Measurements from ENCODE around the gene ERC2.

Gene ERC2

DNA sequence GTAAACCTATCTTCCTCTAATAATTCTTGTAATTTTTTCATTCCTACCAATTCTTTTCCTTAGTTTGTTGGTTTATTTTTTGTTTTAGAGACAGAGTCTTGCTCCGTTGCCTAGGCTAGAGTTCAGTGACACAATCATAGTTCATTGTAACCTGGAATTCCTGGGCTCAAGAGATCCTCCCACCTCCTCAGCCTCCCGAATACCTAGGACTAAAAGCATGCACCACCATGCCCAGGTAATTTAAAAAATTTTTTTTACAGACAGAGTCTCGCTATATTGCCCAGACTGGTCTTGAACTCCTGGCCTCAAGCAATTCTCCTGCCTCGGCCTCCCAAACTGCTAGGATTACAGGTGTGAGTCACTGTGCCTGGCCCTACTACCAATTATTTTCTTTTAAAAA lies 220.2 kb downstream of the ERC2 start:
- no peak overlapping the region for H3K4me3 Mint-ChIP-seq
- H3K36me3 Mint-ChIP-seq = no peaks in the 10 kb centered on the region
- H3K27ac Mint-ChIP-seq = no peak overlapping the region
- H3K27me3 Mint-ChIP-seq = peaks cover 2% of the 10 kb centered on the region
- H3K4me1 Mint-ChIP-seq (ENCODE audit: low read depth) = no peaks in the 10 kb centered on the region
- H3K9me3 Mint-ChIP-seq (ENCODE audit: low read depth) = no peaks in the 10 kb centered on the region

DNA sequence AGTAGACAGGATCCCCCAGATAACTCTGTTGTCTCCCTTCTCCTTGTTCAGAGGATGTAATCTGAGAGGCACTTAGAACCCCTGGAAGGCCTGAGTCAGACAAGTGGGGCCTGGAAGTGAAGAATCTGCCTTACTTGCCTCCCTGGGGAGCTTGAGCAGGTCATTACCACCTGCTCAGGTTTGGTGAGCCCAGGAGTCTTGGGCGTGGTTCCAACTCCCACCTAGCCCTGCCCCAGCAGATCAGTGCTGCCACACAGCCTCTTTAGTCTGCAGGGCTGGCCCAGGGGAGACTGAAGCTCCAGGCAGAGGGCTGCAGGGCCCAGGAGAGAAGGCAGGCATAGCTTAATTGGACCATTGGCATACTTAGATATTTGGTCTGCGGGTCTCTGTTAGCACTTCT lies 230.0 kb downstream of the ERC2 start:
- H3K4me1 Mint-ChIP-seq (ENCODE audit: low read depth) = no peaks in the 10 kb centered on the region
- H3K27me3 Mint-ChIP-seq = peaks cover 2% of the 10 kb centered on the region
- H3K9me3 Mint-ChIP-seq (ENCODE audit: low read depth) = no peaks in the 10 kb centered on the region
- H3K27ac Mint-ChIP-seq = no peak overlapping the region
- H3K4me3 Mint-ChIP-seq = no peak overlapping the region
- H3K36me3 Mint-ChIP-seq = no peaks in the 10 kb centered on the region

DNA sequence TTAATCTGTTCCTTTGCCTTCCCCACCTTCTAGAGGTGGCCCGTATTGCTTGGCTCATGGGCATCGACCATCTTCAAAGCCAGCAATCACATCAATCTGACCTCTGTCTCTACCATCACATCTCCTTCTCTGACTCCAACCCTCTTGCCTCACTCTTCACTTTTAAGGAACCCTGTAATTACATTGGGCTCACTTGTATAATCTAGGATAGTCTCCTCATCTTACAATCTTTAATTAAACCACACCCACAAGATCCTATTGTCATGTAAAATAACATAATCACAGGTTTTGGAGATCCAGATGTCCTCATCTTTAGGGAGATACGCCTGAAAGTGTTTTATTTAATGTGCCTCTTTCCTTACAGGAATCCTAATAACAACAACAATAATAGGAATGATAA lies 234.5 kb downstream of the ERC2 start:
- H3K27me3 Mint-ChIP-seq = peaks cover 5% of the 10 kb centered on the region
- H3K27ac Mint-ChIP-seq = no peak overlapping the region
- no peaks in the 10 kb centered on the region for H3K4me1 Mint-ChIP-seq (ENCODE audit: low read depth)
- no peaks in the 10 kb centered on the region for H3K36me3 Mint-ChIP-seq
- no peaks in the 10 kb centered on the region for H3K9me3 Mint-ChIP-seq (ENCODE audit: low read depth)
- no peak overlapping the region for H3K4me3 Mint-ChIP-seq

DNA sequence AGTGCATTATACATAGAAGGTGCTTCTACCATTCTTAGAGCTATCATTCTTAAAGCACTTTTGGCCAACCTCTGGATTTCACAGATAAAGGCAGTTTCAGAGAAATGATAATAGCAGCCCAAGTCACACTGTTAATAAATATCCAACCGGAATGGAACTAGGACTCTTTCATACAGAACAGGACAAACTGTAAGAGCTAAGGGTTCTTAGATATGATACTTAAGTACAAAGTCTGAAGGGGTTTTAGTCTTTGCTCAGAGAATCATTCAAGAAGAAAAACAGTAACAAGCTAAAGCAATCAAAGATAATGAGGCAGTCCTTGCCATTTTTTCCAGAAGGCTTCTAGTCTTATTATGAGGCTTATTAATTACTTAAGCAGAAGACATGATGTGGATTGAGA lies 239.0 kb downstream of the ERC2 start:
- Mint-ChIP-seq H3K9me3 (ENCODE audit: low read depth) (no peaks in the 10 kb centered on the region), H3K4me1 (ENCODE audit: low read depth) (no peaks in the 10 kb centered on the region), H3K27ac (no peak overlapping the region), H3K27me3 (peaks cover 5% of the 10 kb centered on the region), H3K36me3 (no peaks in the 10 kb centered on the region), H3K4me3 (no peak overlapping the region)

DNA sequence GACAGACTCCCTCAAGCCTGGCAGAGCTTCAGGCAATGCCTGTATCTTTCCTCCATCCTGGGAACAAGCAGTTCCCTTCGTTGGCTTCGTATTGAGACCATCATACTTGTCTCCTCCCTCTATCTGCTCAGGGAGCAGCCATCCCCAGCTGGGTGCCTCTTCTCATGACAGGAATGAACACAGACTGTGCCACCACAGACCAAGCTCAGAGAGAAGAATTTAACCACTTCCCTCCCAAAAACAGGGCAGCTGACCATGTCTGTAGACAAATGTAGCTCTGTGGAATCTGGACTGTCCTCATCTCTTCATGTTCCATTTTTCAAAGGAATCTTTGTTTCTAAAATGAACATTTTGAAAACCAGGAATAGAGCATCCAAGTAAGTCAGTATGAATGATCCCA lies 245.4 kb downstream of the ERC2 start:
- no peaks in the 10 kb centered on the region for H3K9me3 Mint-ChIP-seq (ENCODE audit: low read depth)
- no peaks in the 10 kb centered on the region for H3K36me3 Mint-ChIP-seq
- no peak overlapping the region for H3K4me3 Mint-ChIP-seq
- H3K27ac Mint-ChIP-seq = no peak overlapping the region
- H3K4me1 Mint-ChIP-seq (ENCODE audit: low read depth) = no peaks in the 10 kb centered on the region
- H3K27me3 Mint-ChIP-seq = no peaks in the 10 kb centered on the region

DNA sequence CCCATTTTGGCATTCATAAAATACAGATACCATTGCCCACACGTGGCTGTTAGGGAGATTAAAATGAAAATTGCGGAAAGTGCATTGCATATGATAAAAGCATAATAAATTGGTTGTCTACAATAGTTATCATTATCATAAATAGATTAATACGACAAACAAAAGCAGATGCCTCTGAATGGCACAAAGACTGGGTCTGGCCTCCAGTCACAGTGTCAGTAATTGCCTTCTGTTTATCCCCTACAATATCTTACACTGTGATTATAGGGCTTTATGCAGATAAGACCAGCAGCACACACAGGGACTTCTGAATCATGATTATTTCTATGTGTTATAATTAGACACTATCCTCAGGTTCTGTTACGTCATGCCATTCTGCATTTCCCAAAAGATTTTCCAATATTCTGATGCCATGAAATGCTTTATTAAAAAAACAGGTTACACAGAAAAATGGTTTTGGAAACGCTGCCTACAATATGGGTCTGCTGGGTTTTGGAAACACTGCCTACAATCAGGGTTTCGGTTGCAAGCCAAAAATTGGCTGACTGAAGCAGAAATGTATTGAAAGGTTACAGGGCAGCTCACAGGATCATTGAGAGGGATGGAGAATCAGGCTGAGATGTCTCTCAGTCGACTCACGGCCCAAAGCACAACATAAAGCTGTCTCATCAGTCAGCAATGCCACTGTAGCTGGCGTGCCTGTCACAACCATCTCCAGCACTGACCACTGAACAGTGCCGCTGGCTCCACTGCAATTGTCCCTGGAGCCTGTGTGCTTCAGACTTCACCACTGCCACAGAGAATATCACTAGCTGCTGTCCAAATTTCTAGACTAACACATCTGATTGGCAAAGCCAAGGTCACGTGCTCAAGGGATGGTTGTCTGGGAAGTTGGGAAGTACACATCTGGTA lies 248.1 kb downstream of the ERC2 start:
- no peak overlapping the region for H3K27ac Mint-ChIP-seq
- H3K9me3 Mint-ChIP-seq (ENCODE audit: low read depth) = no peaks in the 10 kb centered on the region
- no peak overlapping the region for H3K4me3 Mint-ChIP-seq
- H3K27me3 Mint-ChIP-seq = no peaks in the 10 kb centered on the region
- no peaks in the 10 kb centered on the region for H3K4me1 Mint-ChIP-seq (ENCODE audit: low read depth)
- no peaks in the 10 kb centered on the region for H3K36me3 Mint-ChIP-seq

DNA sequence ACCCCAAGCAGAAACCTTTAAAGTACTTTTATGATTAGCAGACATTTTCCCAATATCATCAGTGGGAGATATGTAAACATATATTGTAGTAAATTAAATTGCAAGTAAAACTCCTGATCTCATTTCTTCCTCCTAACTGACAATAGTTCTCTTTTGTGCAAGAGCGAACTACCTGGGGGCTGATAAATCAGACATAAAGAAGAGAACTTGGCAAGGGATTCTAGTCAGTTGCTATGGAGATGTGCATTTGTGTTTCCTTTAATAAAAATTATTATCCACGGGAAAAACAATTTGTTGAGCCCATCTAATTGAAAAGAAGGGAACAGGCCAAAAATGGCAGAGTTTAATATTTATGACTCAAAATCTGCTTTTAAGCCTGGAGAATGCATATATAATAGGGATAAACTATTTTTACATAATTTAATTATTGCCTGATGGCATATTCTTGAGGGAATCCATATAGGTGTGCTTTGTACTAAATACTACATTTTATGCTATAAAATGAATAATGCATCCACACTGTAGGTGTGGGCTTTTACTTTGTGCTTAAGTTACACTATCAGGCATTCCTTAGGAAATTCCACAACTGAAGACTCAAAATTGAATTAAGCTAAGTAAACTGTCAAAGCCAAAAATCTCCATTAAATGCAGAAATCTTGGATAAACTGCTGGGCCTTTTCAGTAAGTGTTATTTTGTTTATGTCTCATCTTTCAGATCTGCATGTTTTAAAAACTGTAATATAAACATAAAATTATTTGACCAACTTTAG lies 258.1 kb downstream of the ERC2 start:
- Mint-ChIP-seq H3K4me3 (no peak overlapping the region), H3K4me1 (ENCODE audit: low read depth) (no peaks in the 10 kb centered on the region), H3K27ac (no peak overlapping the region), H3K27me3 (peaks cover 6% of the 10 kb centered on the region), H3K36me3 (no peaks in the 10 kb centered on the region), H3K9me3 (ENCODE audit: low read depth) (peaks cover 9% of the 10 kb centered on the region)

DNA sequence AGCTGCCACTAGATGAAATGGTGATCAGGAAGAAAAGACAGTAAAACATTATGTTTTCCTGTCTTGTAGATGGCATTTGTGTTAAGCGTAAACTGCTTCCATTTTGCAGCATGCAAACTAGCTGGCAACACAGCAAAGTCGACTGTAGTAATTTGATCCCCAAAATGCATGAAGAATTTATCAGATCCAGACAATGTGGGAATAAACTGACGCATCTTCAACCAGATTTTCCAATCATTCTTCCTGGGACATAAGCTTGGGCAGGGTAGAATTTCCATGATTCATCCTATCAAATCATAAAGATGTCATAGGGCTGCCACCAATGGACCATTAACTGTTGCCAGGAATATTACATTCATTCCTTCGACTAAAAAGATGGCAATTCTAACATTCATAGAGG lies 260.3 kb downstream of the ERC2 start:
- H3K27ac Mint-ChIP-seq = no peak overlapping the region
- H3K4me1 Mint-ChIP-seq (ENCODE audit: low read depth) = no peaks in the 10 kb centered on the region
- H3K9me3 Mint-ChIP-seq (ENCODE audit: low read depth) = peaks cover 9% of the 10 kb centered on the region
- H3K36me3 Mint-ChIP-seq = no peaks in the 10 kb centered on the region
- no peak overlapping the region for H3K4me3 Mint-ChIP-seq
- peaks cover 6% of the 10 kb centered on the region for H3K27me3 Mint-ChIP-seq

DNA sequence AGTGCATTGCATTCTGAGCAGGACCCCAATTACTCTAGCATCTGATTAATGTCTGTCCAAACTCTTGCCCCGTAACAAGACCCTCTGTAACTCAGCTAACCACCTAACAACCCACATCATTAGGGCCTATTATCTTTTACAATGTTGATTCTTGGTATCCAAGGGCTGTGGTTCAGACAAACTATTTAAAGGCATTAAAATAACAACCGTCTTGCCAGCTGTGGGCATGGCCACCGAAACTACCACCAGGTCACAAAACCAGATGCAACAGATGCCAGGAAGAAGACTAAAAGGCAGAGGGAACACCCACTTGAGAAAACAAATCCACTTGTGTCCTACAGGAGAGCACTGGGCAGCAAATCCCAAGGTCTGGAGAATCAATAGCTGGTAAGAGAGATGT lies 262.9 kb downstream of the ERC2 start:
- Mint-ChIP-seq H3K27ac (no peak overlapping the region), H3K4me3 (no peak overlapping the region), H3K27me3 (peaks cover 4% of the 10 kb centered on the region), H3K9me3 (ENCODE audit: low read depth) (no peaks in the 10 kb centered on the region), H3K4me1 (ENCODE audit: low read depth) (no peaks in the 10 kb centered on the region), H3K36me3 (no peaks in the 10 kb centered on the region)

DNA sequence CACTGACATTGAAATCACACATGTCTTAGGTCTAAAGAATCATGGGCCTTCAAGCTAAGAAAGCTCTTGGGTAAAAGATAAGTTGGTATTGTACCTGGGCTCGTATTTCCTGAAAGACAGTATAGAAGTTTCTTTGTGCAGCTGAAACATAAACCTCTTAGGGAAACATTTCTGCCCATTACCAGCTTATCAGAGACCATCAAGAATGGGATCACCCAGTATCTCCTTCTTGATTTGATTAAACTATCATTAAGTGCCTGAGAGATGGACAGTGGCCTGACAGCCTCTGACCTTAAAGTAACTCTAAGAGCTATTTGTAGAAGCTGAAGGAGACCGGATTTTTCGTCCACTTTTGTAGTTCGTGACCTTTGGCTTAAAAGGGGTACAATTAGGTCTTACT lies 265.3 kb downstream of the ERC2 start:
- H3K27ac Mint-ChIP-seq = no peak overlapping the region
- H3K9me3 Mint-ChIP-seq (ENCODE audit: low read depth) = no peaks in the 10 kb centered on the region
- no peaks in the 10 kb centered on the region for H3K36me3 Mint-ChIP-seq
- H3K4me1 Mint-ChIP-seq (ENCODE audit: low read depth) = no peaks in the 10 kb centered on the region
- no peak overlapping the region for H3K4me3 Mint-ChIP-seq
- no peaks in the 10 kb centered on the region for H3K27me3 Mint-ChIP-seq

DNA sequence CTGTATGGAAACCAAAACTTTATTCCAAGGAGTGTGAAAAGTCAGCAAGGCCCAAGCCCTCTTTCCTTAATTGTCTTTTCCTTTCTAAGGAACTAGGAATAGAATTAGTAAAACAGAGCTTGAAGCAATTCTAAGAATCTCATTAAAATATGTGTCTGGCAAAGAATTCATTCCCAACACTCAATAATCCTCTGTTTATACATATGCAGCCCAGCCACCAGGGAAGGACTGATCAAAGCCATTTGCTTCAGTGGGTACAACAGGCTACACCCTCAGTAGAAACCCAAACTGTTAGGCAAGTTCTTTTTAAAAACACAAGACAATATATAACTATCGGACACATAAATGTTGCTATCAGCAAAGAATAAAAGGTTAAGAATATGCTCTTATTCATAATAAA lies 266.9 kb downstream of the ERC2 start:
- no peaks in the 10 kb centered on the region for H3K27me3 Mint-ChIP-seq
- H3K9me3 Mint-ChIP-seq (ENCODE audit: low read depth) = no peaks in the 10 kb centered on the region
- H3K36me3 Mint-ChIP-seq = no peaks in the 10 kb centered on the region
- no peak overlapping the region for H3K27ac Mint-ChIP-seq
- no peaks in the 10 kb centered on the region for H3K4me1 Mint-ChIP-seq (ENCODE audit: low read depth)
- H3K4me3 Mint-ChIP-seq = no peak overlapping the region

DNA sequence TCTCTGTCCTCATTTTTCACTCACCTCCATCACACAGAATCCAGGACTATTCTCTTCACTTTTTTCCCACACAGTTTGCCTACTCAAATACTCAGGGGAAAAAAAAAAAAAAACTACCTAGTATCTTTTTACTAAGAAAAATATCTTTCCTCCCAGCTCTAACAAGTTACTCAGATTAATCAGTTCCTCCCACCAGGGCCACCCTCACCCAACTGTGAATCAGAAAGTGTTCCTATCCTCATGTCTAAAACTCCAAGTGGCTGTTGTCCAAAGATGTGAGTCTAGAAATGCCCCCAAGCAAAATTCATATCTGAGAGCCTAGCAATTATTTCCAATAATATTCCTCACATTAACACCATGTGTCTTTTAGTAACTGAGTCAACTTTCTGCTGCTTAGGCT lies 268.0 kb downstream of the ERC2 start:
- H3K27ac Mint-ChIP-seq = no peak overlapping the region
- H3K4me3 Mint-ChIP-seq = no peak overlapping the region
- H3K4me1 Mint-ChIP-seq (ENCODE audit: low read depth) = no peaks in the 10 kb centered on the region
- H3K27me3 Mint-ChIP-seq = no peaks in the 10 kb centered on the region
- no peaks in the 10 kb centered on the region for H3K36me3 Mint-ChIP-seq
- no peaks in the 10 kb centered on the region for H3K9me3 Mint-ChIP-seq (ENCODE audit: low read depth)

DNA sequence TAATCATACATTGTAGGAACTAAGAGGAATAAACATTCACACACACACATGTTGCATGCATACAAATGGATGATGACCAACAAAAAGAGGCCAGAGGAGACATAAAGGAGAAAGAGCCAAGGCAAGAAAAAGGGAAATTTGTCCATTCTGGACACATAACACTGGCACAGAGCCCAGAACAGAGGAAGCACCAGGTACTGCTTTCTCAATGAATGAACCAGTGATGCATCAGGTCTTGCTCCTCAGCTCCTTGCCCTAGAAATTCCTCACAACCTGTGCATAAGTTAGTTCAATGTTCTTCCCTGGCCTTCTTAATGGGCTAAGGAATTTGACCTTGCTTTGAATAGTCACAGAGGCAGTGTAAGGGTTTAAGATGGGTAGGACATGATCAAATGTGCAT lies 270.3 kb downstream of the ERC2 start:
- H3K27me3 Mint-ChIP-seq = no peaks in the 10 kb centered on the region
- no peaks in the 10 kb centered on the region for H3K9me3 Mint-ChIP-seq (ENCODE audit: low read depth)
- no peaks in the 10 kb centered on the region for H3K4me1 Mint-ChIP-seq (ENCODE audit: low read depth)
- no peak overlapping the region for H3K27ac Mint-ChIP-seq
- H3K36me3 Mint-ChIP-seq = no peaks in the 10 kb centered on the region
- H3K4me3 Mint-ChIP-seq = no peak overlapping the region

DNA sequence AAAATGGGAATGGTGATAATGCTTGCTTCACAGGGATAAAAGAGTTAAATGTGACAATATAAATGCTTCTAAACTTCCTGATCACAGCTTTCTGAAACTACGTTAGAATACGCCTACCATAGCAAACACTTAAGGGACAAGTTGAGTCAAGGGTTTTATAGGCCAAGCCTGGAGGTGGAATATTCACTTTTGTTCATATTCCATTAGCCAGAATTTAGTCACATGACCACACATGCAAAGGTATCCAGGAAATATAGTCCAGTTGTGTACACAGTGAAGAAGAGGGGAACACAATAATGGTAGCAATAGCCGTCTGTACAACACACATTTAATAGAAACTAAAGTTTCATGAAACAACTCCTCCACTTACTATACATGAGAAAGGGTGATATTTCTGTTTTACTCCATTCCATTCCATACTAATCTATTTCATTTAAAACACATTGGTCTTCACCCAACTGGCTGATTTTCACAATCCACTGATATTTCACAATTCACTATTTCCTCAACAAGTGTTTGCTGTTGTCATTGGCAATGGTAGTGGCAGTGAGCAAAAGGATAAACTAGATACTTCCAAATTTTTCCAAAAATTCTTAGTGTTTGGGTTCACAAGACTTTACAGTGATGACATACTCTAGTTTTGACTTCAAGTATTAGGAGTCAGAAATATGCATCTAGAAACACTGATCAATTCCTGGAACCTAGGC lies 270.9 kb downstream of the ERC2 start:
- H3K9me3 Mint-ChIP-seq (ENCODE audit: low read depth) = no peaks in the 10 kb centered on the region
- H3K4me1 Mint-ChIP-seq (ENCODE audit: low read depth) = no peaks in the 10 kb centered on the region
- no peak overlapping the region for H3K27ac Mint-ChIP-seq
- H3K4me3 Mint-ChIP-seq = no peak overlapping the region
- H3K36me3 Mint-ChIP-seq = no peaks in the 10 kb centered on the region
- no peaks in the 10 kb centered on the region for H3K27me3 Mint-ChIP-seq

DNA sequence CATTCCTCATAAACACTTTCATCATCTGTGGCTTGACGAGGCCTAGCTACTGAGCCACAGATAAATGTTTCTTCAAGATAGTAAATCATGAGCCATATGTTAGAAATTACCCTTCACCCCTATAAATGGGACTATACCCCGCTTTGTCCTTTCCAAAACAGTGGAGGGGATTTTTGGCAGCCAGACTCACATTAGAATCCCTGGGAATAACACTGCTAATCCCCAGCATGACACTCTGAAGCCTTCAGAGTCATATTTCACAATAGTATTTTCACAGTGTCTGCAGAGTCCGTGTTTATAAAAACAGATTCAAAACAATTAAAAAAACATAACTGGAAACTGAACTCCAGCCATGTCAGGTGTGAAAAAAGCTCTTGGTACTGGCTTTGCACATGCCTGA lies 271.6 kb downstream of the ERC2 start:
- Mint-ChIP-seq H3K4me3 (no peak overlapping the region), H3K27ac (no peak overlapping the region), H3K27me3 (peaks cover 2% of the 10 kb centered on the region), H3K36me3 (no peaks in the 10 kb centered on the region), H3K9me3 (ENCODE audit: low read depth) (no peaks in the 10 kb centered on the region), H3K4me1 (ENCODE audit: low read depth) (no peaks in the 10 kb centered on the region)

Measured in activated naive CD8-positive, alpha-beta T cell (primary cell).